ENCODE results near the gene GHRL.

The GHRL gene

DNA sequence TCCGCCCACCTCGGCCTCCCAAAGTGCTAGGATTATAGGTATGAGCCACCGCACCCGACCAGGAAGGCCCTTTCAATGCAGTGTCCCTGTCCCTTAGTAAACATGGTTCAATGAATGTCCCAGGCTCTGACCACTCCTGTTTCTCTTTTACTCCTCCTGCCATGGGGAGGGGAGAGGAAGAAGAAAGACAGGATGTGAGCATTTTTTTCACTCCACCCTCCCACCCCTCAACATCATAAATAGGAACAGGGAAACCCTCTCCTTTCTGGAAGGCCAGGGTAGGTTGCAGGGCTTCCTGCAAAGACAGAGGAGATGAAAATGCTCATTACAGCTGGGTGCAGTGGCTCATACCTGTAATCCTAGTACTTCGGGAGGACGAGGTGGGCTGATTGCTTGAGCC, 51.9 kb downstream of the GHRL start:
- no peak for DNase-seq

DNA sequence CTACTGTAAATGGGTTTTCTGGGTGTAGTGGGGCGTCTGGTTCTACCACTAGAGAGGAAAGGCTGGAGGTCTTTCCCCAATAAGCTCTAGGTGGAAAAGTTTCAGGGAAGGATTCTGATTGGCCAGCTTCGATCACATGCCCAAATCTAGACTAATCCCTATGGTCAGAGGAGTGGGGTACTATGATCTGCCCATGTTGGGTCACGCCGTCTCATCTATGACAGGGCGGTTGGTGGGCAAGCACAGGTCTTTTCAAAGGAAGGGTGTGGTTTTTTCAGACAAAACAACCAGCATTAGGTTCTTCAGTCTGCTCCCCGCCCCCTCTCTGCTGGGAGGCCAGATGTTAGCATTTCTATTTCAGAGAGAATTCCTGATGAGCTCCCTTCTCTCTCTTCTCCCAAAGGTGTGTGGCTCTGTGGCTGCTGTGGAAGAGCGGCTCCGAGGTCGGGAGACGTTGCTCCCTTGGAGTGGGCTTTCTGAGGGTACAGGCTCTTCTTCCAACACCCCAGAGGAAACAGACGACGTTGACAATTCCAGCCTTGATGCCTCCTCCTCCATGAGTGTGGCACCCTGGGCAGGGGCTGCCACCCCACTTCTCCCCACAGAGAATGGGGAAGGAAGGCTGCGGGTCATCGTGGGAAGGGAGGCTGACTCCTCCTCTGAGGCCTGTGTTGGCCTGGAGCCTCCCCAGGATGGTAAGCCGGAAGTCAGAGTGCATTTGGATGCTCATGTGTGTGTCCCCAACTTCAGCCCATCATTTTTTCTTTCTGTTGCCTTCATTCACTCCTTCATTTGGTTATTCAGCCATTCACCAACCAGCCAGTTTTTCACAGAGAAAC, 54.2 kb downstream of the GHRL start:
- DNase-seq: no peak
